GM10266 (cell line): ENCODE results near the gene TBCK.

Source experiments
- DNase-seq: peaks from one replicate; pipeline ENCODE4 v3.0.0; 2012; ENCODE audit errors: extremely low spot score
- CTCF ChIP-seq: IDR thresholded peaks from 2 replicates; pipeline ENCODE4 v1.5.1; 2012; ENCODE audit warnings: mild to moderate bottlenecking, low read depth; ENCODE audit not compliant: control insufficient read depth, insufficient read depth; ENCODE audit errors: missing control alignments

Gene TBCK

GRCh38 chr4:106048250-106048971 lies 267.6 kb downstream of the TBCK start:
- no peak for TF ChIP-seq CTCF
- DNase-seq: no peak

DNA sequence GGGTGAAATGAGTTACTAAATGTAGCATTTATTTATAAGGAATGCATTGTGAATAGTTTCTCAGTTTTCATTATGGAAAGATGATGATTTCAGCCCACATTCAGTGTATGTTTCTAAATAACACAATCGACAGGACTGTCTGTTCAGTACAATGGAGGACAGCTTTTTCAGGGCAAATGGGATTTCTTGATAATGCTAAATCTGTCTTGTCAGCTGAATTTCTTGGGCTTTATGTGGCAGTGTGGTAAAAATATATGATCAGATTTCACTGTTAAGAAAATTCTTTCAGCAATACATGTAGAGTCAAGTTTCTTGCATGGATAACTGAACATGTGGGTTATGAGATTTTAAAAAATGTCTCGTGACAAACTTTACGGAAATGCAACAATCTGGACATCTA lies 269.9 kb downstream of the TBCK start:
- no peak for TF ChIP-seq CTCF
- DNase-seq: no peak

DNA sequence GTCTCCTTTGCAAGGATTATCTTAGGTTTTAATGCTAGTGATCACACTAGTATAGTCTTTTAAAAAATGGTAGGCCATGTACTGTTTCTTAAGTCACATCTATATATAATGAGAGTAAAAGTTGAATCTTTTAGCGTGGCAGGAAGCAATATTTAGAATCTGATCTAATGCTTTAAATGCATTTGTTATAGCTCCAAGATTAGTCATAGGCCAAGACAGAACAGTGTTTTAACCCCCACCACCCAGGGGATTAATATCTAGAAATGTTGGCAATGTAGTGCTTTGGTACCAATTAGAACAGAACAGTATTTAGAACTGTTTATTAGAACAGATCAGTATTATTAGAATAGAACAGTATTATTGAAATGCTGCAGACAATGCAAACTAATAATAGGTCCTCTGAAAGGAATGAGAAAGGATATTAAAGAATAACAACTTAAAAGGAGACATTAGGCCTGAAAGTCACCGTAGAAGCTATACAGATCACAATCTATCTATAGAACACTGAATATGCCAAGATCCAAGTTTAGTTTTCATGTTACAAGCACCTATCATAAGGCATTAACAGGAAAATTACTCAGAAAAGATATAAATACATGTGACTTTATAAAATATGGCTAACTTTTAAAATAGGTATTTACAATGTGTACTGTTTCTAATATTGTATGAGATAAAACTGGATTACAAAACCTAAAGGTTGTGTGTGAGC lies 274.6 kb downstream of the TBCK start:
- no peak for TF ChIP-seq CTCF
- DNase-seq: no peak

GRCh38 chr4:106039796-106040195 lies 276.2 kb downstream of the TBCK start:
- no peak for DNase-seq
- TF ChIP-seq CTCF: no peak

DNA sequence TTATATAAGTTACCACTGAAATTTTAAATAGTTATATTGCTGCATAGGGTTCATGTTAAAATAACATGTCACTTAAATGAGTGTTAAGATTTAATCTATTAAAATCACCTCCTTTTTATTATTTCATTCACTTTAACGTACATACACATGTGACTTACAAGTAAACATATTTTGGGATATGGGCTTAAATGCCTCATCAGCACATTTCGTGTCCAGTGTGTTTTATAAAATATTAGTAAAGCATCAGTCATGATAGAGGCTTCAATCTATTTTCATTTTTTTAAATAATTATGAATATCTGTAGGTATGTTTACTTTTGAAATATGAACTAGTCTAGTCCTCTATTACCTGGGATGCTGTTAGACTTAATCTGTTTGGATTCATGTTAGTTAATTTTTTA lies 277.1 kb downstream of the TBCK start:
- no peak for DNase-seq
- TF ChIP-seq CTCF: no peak

GRCh38 chr4:106038012-106038411 lies 278.0 kb downstream of the TBCK start:
- no peak for TF ChIP-seq CTCF
- DNase-seq: no peak

DNA sequence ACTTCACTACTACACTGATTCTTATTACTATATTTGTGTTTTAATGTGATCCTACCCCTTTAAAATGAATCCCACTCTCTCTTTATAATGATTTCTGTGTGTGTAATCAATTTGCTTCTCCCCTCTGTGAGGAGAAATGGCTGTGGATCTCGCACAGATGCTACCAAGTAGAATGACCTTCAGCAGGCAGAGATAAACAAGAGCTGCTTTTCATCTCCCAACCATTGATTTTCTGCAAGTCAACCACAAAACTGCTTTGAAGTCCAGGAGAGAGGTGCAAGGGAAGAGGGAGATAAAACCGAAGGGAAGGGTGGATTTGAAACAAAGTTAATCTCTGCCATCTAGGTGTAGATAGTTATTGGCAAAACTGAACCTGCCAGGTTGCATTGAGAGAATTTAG lies 279.2 kb downstream of the TBCK start:
- DNase-seq: no peak
- TF ChIP-seq CTCF: no peak
